GM23248 (cell line): ENCODE measurements around the gene THADA. TPM values are rescaled to one million over a fixed set of nuclear protein-coding genes. Genes with fewer than 3 reads are reported as not detected.

Experiments used
- DNase-seq: peaks from one replicate; pipeline ENCODE4 v3.0.0-alpha.2; 2015
- H2AFZ ChIP-seq: fragments of 200-600 bp; sonication (generic); 2 replicates; pipeline ENCODE4 v1.6.1; 2016; ENCODE audit warnings: antibody characterized with exemption
- H3F3A ChIP-seq: fragments of 200-600 bp; sonication (generic); 2 replicates; pipeline ENCODE4 v1.6.1; 2016; ENCODE audit warnings: mild to moderate bottlenecking, antibody characterized with exemption, mixed run types; ENCODE audit not compliant: insufficient read depth
- H3K27ac ChIP-seq: fragments of 200-600 bp; sonication (generic); 2 replicates; pipeline ENCODE4 v1.5.1; 2016; ENCODE audit warnings: mild to moderate bottlenecking
- H3K27me3 ChIP-seq: fragments of 200-600 bp; sonication (generic); replicated peaks from 2 replicates; pipeline ENCODE4 v1.6.1; 2016; ENCODE audit warnings: mild to moderate bottlenecking; ENCODE audit not compliant: insufficient read depth
- H3K36me3 ChIP-seq: fragments of 200-600 bp; sonication (generic); 2 replicates; pipeline ENCODE4 v1.6.1; 2016; ENCODE audit warnings: low read depth, mild to moderate bottlenecking
- H3K4me1 ChIP-seq: fragments of 200-600 bp; sonication (generic); 2 replicates; pipeline ENCODE4 v1.6.1; 2016; ENCODE audit warnings: mild to moderate bottlenecking; ENCODE audit not compliant: insufficient read depth
- H3K4me2 ChIP-seq: fragments of 200-600 bp; sonication (generic); one replicate; pipeline ENCODE4 v1.6.1; 2016; ENCODE audit warnings: mild to moderate bottlenecking; ENCODE audit not compliant: unreplicated experiment
- H3K4me3 ChIP-seq: fragments of 200-600 bp; sonication (generic); 2 replicates; pipeline ENCODE4 v1.5.1; 2016; ENCODE audit warnings: mild to moderate bottlenecking
- H3K79me2 ChIP-seq: fragments of 200-600 bp; sonication (generic); 2 replicates; pipeline ENCODE4 v1.6.1; 2016; ENCODE audit warnings: mild to moderate bottlenecking; ENCODE audit not compliant: insufficient read depth
- H3K9ac ChIP-seq: fragments of 200-600 bp; sonication (generic); 2 replicates; pipeline ENCODE4 v1.6.1; 2016; ENCODE audit warnings: mild to moderate bottlenecking
- H3K9me2 ChIP-seq: fragments of 200-600 bp; sonication (generic); 2 replicates; pipeline ENCODE4 v1.6.1; 2016; ENCODE audit warnings: mixed run types, mild to moderate bottlenecking, moderate library complexity; ENCODE audit not compliant: insufficient read depth
- H3K9me3 ChIP-seq: fragments of 200-600 bp; sonication (generic); one replicate; pipeline ENCODE4 v1.6.1; 2017; ENCODE audit warnings: low read depth
- H4K20me1 ChIP-seq: fragments of 200-600 bp; sonication (generic); 2 replicates; pipeline ENCODE4 v1.6.0; 2016; ENCODE audit not compliant: insufficient read depth
- EZH2 ChIP-seq: fragments of 200-600 bp; sonication (generic); IDR thresholded peaks from 2 replicates; pipeline ENCODE4 v1.6.1; 2018; ENCODE audit warnings: antibody characterized with exemption, mild to moderate bottlenecking; ENCODE audit not compliant: insufficient read depth, poor library complexity, severe bottlenecking
- EZH2phosphoT487 ChIP-seq: fragments of 200-600 bp; sonication (generic); IDR thresholded peaks from 2 replicates; pipeline ENCODE4 v1.6.1; 2018; ENCODE audit warnings: antibody characterized with exemption, moderate library complexity, mild to moderate bottlenecking, low read depth; ENCODE audit not compliant: insufficient read depth
- whole genome bisulfite sequencing, 2 experiments: methylation state at CpG; one replicate each; pipeline ENCODE4 v1.1.6; 2015 to 2017; ENCODE audit warnings: low lambda C conversion rate in 2 of 2, low coverage in 1 of 2; ENCODE audit errors: missing lambda C conversion rate in 2 of 2; 5-methylcytosine and 5-hydroxymethylcytosine counted together
- in situ Hi-C: fragments of 300-500 bp; cut with MboI; formaldehyde crosslinking; loops from 2 replicates; pipeline ENCODE4 v1.15.0; 2020
- polyA plus RNA-seq: library from polyadenylated mRNA; unstranded; fragments of >200 nt; fragmentation: Nextera tagmentation; extraction: Ambion mirVana; gene quantifications from 2 replicates; pipeline ENCODE4 v1.2.1, GENCODE V29; 2016
- total RNA-seq: library from RNA; depleted of rRNA; stranded (reverse); fragments of >200 nt; shearing (Covaris generic); gene quantifications from 2 replicates; pipeline ENCODE4 v1.2.3, GENCODE V29; 2014

Gene THADA
- total and polyA plus RNA-seq, 2 experiments from 2014 or later, result 14.1 to 15.8 TPM

GRCh38 chr2:43631618-43632317 is 35.9 kb upstream of the THADA start:
- in situ Hi-C loops, result no loop called here
- no peak overlapping the region for H3K4me3 ChIP-seq
- peaks cover 15% of the 10 kb centered on the region for H3F3A ChIP-seq
- H3K36me3 ChIP-seq, result no peaks in the 10 kb centered on the region
- no peak for TF ChIP-seq EZH2phosphoT487
- TF ChIP-seq EZH2, result no peak
- peaks cover 17% of the 10 kb centered on the region for H3K4me1 ChIP-seq
- no peaks in the 10 kb centered on the region for H3K9me2 ChIP-seq
- H3K27ac ChIP-seq, result no peak overlapping the region
- no peaks in the 10 kb centered on the region for H3K27me3 ChIP-seq
- no peaks in the 10 kb centered on the region for H4K20me1 ChIP-seq
- H2AFZ ChIP-seq, result peak overlapping the region; percentile 47; the same call in 1 of the 2 replicates
- 40 to 44% methylated on average over 11 of the region's 11 CpGs for WGBS, 2 experiments
- no peak overlapping the region for H3K4me2 ChIP-seq
- H3K79me2 ChIP-seq, result no peaks in the 10 kb centered on the region
- no peak for DNase-seq
- H3K9ac ChIP-seq, result no peak overlapping the region
- H3K9me3 ChIP-seq, result no peaks in the 10 kb centered on the region

GRCh38 chr2:43622931-43623451 is 27.2 kb upstream of the THADA start:
- TF ChIP-seq EZH2phosphoT487 (no peak), EZH2 (no peak)
- Histone ChIP-seq H3K9me3 (no peaks in the 10 kb centered on the region), H3K4me2 (no peak overlapping the region), H3K36me3 (no peaks in the 10 kb centered on the region), H2AFZ (peak overlapping the region; percentile 27), H3K4me3 (no peak overlapping the region), H3K27ac (no peak overlapping the region), H3K79me2 (no peaks in the 10 kb centered on the region), H3K4me1 (no peaks in the 10 kb centered on the region), H3K27me3 (0 out of 2 replicates have a peak, but pooled peaks cover 9% of the 10 kb centered on the region), H4K20me1 (no peaks in the 10 kb centered on the region), H3K9ac (no peak overlapping the region), H3F3A (no peaks in the 10 kb centered on the region), H3K9me2 (no peaks in the 10 kb centered on the region)
- peak; percentile 23 for DNase-seq
- WGBS, 2 experiments, result 35 to 38% methylated on average over 6 of the region's 6 CpGs
- in situ Hi-C loops, result no loop called here

GRCh38 chr2:43619511-43619910 is 23.7 kb upstream of the THADA start:
- Histone ChIP-seq H3K4me3 (no peak overlapping the region), H3K36me3 (no peaks in the 10 kb centered on the region), H3F3A (no peaks in the 10 kb centered on the region), H3K9ac (no peak overlapping the region), H3K4me1 (no peaks in the 10 kb centered on the region), H2AFZ (no peak overlapping the region), H3K9me3 (no peaks in the 10 kb centered on the region), H3K9me2 (no peaks in the 10 kb centered on the region), H3K79me2 (no peaks in the 10 kb centered on the region), H3K27ac (no peak overlapping the region), H3K4me2 (no peak overlapping the region), H3K27me3 (0 out of 2 replicates have a peak, but pooled peaks cover 9% of the 10 kb centered on the region), H4K20me1 (no peaks in the 10 kb centered on the region)
- in situ Hi-C loops, result loop anchor here (10.0 kb wide), 1 partner anchor 255 kb away; no protein-coding TSS in a partner anchor
- WGBS, 2 experiments, result 86 to 88% methylated on average over 10 of the region's 10 CpGs
- no peak for TF ChIP-seq EZH2
- TF ChIP-seq EZH2phosphoT487, result no peak
- no peak for DNase-seq

- in situ Hi-C loops, result loop anchor here (10.0 kb wide), 1 partner anchor 258 kb away; no protein-coding TSS in a partner anchor
Measured at GRCh38 chr2:43616967-43617680, 21.3 kb upstream of the THADA start.

More at GRCh38 chr2:43616967-43617680, 21.3 kb upstream of the THADA start:
- Histone ChIP-seq H3K79me2 (no peaks in the 10 kb centered on the region), H3K4me1 (no peaks in the 10 kb centered on the region), H2AFZ (no peak overlapping the region), H3K9me3 (no peaks in the 10 kb centered on the region), H4K20me1 (no peaks in the 10 kb centered on the region), H3K4me2 (no peak overlapping the region), H3K9ac (no peak overlapping the region), H3K9me2 (no peaks in the 10 kb centered on the region), H3K27ac (no peak overlapping the region), H3K36me3 (no peaks in the 10 kb centered on the region), H3K27me3 (0 out of 2 replicates have a peak, but pooled peaks cover 5% of the 10 kb centered on the region), H3K4me3 (no peak overlapping the region), H3F3A (no peaks in the 10 kb centered on the region)
- no peak for DNase-seq
- TF ChIP-seq EZH2 (no peak), EZH2phosphoT487 (no peak)
- WGBS, 2 experiments, result 67 to 83% methylated on average over 5 of the region's 5 CpGs
